Mammary microvascular endothelial cell (primary cell): ENCODE results near the gene MYO1B. TPM values are rescaled to one million over a fixed set of nuclear protein-coding genes. Genes with fewer than 3 reads are reported as not detected.

ENCODE experiments used
- total RNA-seq: library from RNA; depleted of rRNA; stranded (reverse); fragments of >200 nt; gene quantifications from 2 replicates; pipeline ENCODE4 v1.2.3, GENCODE V29; 2015

The MYO1B gene
- 64.7 and 72.5 TPM in 2 replicates for total RNA-seq

DNA sequence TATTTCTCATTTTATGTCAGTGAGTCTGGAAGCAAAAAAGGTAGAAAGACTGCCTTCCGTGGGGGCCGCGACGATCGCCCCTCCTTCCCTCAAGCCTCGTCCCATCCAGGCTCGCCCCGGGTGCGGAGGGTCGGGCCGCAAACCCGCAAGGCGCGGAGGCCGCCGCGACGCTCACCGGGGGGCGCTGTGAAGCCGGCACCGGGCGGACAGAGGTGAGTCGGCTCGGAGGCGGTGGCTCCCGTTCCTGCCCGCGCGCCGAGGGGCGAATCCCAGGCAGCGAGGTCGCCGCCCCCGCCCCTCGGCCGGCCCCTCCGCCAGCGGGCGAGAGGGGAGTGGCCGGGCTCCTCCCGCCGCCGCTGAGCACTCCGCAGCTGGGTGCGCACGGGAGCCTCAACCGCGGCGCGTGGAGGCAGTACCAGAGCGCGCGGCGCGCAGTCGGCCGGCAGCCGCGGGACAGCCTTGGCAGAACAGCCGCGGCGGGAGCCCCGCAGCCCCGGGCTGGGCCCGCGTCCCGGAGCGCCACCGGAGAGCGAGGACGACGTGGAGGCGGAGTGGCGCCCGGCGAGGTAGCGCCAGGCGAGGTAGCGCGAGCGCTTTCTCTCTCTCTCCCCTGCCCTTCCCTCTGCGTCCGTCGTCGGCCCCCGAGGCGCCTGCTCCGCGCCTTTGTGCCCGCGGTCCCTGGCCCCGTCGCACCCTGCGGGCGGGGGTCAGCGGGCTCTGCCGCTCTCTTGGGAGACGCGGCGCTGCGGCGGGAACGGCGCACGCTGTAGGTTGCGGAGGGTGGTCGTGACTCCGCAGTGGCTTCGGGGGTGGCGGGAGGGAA is at the start of gene MYO1B:
Gene MYO1B (plus strand): TSS at position 359 of the 823 bp plus-strand sequence. CDS start 31,492 bp downstream, outside the sequence.

Other genes starting within 250 kb of the MYO1B start
- 78.5 and 83.7 TPM in 2 replicates for gene STAT1, start 231.2 kb upstream of the MYO1B start, total RNA-seq
- gene STAT4, start 94.4 kb upstream of the MYO1B start, total RNA-seq, result 0.27 TPM in 1 of 2 replicates, not detected in the other